DND-41 (cell line): ENCODE measurements around the gene STEAP4.

Experiments used
- EZH2 ChIP-seq: IDR thresholded peaks from 3 replicates; pipeline ENCODE4 v1.6.1; 2012; ENCODE audit warnings: borderline replicate concordance, low read depth, mild to moderate bottlenecking, moderate library complexity, low read length, inconsistent platforms; ENCODE audit not compliant: severe bottlenecking
- TF ChIP-seq, protein P1 (sequence below): IDR thresholded peaks from 2 replicates; pipeline ENCODE4 v1.5.1; 2012; ENCODE audit warnings: borderline replicate concordance, low read length, moderate library complexity, mild to moderate bottlenecking; ENCODE audit not compliant: poor library complexity, severe bottlenecking; ENCODE audit errors: extremely low read depth

DNA sequence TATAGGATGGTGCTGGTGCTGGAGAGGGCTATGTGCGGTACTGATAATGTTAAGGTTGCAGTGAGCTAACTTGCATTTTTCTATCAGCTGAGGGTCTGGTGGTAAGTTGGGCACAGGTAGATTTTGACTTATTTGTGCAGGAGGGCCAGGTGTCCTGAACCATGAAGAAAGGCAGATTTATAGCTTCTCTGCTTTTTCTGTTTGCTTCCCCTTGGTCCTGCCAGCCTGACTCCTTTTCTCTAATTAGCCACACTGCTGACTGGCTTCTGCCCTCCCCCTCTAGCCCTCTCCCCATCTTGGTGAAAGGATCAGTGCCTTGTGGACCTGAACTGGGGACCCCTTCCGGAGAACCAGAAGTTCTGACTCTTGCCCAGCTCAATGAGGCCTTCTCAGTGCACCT lies 40.8 kb upstream of the STEAP4 start:
- TF ChIP-seq EZH2 = no peak
- TF ChIP-seq, protein P1, sequence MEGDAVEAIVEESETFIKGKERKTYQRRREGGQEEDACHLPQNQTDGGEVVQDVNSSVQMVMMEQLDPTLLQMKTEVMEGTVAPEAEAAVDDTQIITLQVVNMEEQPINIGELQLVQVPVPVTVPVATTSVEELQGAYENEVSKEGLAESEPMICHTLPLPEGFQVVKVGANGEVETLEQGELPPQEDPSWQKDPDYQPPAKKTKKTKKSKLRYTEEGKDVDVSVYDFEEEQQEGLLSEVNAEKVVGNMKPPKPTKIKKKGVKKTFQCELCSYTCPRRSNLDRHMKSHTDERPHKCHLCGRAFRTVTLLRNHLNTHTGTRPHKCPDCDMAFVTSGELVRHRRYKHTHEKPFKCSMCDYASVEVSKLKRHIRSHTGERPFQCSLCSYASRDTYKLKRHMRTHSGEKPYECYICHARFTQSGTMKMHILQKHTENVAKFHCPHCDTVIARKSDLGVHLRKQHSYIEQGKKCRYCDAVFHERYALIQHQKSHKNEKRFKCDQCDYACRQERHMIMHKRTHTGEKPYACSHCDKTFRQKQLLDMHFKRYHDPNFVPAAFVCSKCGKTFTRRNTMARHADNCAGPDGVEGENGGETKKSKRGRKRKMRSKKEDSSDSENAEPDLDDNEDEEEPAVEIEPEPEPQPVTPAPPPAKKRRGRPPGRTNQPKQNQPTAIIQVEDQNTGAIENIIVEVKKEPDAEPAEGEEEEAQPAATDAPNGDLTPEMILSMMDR = no peak
